ENCODE results near the gene CDK6.

CDK6 gene

GRCh38 chr7:92777993-92778392 lies 58.4 kb downstream of the CDK6 start:
- DNase-seq (ENCODE audit: extremely low spot score), result no peak
- no peak for TF ChIP-seq CTCF (IDR thresholded peaks at IDR 0.05; ENCODE audit: control extremely low read depth, extremely low read depth, low read depth, missing control alignments)
- POLR2A ChIA-PET, result no interaction called here
- CTCF ChIA-PET, result no interaction called here

DNA sequence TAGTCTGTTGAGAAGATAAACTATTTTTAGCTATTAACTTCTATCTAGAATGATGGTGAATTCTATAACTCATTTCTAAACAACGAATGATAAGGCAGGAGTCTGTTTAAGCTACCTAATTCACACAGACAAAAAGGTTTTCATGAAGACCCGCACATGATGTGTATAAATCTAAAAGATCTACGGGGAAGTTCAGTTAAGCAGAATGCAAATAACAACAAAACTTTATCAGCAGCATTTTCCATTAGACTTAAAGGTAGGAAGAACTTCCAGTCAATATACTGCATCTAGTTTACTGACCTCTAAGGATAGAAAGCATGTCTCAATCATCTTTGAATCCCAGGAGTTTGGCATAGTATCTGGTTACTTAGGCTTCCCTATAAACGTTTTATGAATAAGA lies 62.6 kb downstream of the CDK6 start:
- DNase-seq (ENCODE audit: extremely low spot score), result no peak
- no peak for TF ChIP-seq CTCF (IDR thresholded peaks at IDR 0.05; ENCODE audit: control extremely low read depth, extremely low read depth, low read depth, missing control alignments)
- ChIA-PET CTCF (interaction anchor here (0.8 to 2.9 kb wide), 5 partner anchors 8 to 28 kb away, joined by 3 to 9 read pairs (median 6); no protein-coding TSS in a partner anchor), POLR2A (no interaction called here)

- TF ChIP-seq CTCF (IDR thresholded peaks at IDR 0.05; ENCODE audit: control extremely low read depth, extremely low read depth, low read depth, missing control alignments), result no peak
- DNase-seq (ENCODE audit: extremely low spot score), result no peak
- ChIA-PET CTCF (no interaction called here), POLR2A (no interaction called here)
Observed at GRCh38 chr7:92769844-92770243, 66.5 kb downstream of the CDK6 start.

DNA sequence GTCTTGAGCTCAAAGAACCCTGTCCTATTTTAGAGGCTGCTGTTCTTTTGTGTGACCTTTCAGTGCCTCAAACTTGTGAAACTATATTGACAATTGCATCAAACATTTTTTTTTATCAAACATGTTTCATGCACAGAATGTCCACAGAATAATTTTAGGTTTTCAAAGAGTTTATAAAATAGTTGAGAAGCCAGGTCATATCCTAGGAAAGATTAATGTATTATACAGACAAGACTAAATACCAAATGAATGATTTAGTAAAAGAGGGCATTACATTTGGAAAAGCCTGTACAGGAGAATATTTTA lies 67.0 kb downstream of the CDK6 start:
- no peak for DNase-seq (ENCODE audit: extremely low spot score)
- no peak for TF ChIP-seq CTCF (IDR thresholded peaks at IDR 0.05; ENCODE audit: control extremely low read depth, extremely low read depth, low read depth, missing control alignments)
- ChIA-PET CTCF (interaction anchor here (1.3 to 2.7 kb wide), 2 partner anchors 35 to 149 kb away, joined by 3 to 8 read pairs; no protein-coding TSS in a partner anchor), POLR2A (no interaction called here)

DNA sequence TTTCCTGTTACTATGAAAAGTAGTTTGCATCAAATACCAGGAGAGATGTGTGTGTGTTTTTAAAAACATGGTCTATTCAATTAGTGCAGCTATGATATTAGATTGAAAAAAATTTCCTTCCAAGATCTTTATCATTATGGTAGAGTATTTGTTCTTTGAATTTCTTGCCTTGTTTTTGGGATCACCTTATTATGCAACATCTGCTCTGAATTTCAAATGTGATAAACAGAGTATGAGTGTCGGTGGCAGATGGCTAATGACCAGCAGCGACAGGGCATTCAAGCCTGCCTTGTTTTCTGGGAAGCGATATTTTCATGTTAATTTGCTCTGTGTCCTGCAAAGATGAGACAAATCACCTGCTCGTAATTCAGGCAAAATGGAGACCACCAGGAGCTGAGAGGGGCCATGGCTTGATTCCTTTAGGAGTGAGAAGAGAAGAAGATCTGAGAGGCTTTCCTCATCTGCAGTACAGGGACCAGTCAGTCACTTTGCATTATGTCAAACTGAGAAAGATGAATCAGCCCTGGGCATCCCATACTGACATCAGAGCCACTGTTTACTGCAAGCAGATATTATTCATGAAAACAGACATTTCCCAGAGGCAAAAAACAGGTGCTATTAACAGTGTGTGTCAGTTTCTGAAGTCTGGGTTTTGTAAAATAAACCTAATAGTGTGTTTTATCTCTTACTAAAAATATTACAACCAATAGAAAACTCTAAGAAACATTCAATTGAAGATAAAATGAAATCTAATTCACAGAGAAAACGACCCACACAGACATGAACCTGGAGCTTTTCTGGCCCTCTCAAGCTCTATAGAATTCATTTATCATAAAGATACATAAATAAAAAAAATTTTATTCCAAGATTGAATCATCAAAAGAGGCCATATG lies 67.6 kb downstream of the CDK6 start:
- ChIA-PET CTCF (interaction anchor here (1.3 to 3.6 kb wide), 3 partner anchors 12 to 148 kb away, joined by 3 to 26 read pairs (median 8); no protein-coding TSS in a partner anchor), POLR2A (interaction anchor here (0.6 kb wide), 2 partner anchors 19 to 54 kb away, joined by 4 to 5 read pairs; no protein-coding TSS in a partner anchor)
- DNase-seq (ENCODE audit: extremely low spot score), result peak; percentile 36
- TF ChIP-seq CTCF (IDR thresholded peaks at IDR 0.05; ENCODE audit: control extremely low read depth, extremely low read depth, low read depth, missing control alignments), result no peak

GRCh38 chr7:92767437-92767836 lies 68.9 kb downstream of the CDK6 start:
- CTCF ChIA-PET, result interaction anchor here (0.9 to 3.6 kb wide), 7 partner anchors 11 to 68 kb away, joined by 3 to 26 read pairs (median 8); no protein-coding TSS in a partner anchor
- no peak for TF ChIP-seq CTCF (IDR thresholded peaks at IDR 0.05; ENCODE audit: control extremely low read depth, extremely low read depth, low read depth, missing control alignments)
- no peak for DNase-seq (ENCODE audit: extremely low spot score)
- POLR2A ChIA-PET, result no interaction called here

Measured in GM10248 (cell line).